Activated CD4-positive, alpha-beta T cell treated with anti-CD3 and anti-CD28 coated beads for 48 hours (primary cell): Measurements from ENCODE around the gene WDFY1.
A peak's percentile ranks its signal among the peaks of the same experiment; 100 is the strongest.

ENCODE experiments used
- DNase-seq: peaks from one replicate; pipeline ENCODE4 v3.0.0-alpha.2; 2020

Gene WDFY1

DNA sequence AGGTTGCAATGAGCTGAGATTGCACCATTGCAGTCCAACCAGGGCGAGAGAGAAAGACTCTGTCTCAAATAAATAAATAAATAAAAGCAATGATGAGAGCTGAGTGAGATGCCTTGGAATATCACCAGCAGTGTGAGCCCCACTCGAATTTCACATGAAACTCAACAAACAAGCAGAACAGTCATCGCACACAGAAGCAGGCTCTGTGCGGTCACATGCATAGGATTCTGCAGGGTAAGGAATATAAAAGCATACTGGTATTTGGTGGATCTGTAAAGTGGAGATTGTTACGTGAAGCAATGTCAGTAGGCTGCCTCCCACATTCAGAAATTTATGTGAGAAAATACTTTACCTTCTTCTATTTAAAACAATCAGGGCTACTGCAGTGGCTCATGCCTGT, 89.7 kb downstream of the WDFY1 start:
- DNase-seq: no peak

DNA sequence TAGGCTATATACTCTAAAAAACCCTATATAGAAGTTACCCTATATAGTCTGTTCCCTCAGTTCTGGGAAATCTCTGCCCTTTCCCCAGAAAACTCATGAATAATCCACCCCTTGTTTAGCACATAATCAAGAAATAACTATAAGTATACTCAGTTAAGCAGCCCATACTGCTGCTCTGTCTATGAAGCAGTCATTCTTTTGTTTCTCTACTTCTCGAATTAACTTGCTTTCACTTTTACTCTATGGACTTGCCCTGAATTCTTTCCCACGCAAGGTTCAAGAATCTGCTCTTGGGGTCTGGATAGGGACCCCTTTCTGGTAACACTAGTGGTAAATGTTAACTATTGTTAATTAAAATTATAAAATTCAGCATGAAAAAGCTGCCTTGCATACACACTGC, 90.4 kb downstream of the WDFY1 start:
- no peak for DNase-seq

DNA sequence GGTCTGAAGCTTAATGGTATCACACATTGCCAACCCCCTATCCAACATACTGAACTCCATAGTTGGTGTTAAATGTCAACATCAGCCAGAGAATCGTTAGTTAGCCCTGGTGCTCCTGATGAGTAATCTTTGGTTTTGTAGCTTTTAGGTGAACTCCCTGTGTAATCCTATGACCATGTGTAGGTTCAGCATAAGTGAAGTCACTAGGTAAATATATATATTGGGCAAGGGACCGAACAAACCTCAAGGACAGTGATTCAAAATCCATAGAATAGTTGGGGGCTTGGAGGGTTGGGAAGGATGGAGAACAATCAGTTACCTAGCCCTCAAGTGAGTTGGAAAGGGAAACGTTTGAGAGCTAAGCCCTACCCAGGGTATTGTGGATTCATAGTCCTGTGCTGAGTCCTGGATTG, 91.7 kb downstream of the WDFY1 start:
- DNase-seq: no peak

DNA sequence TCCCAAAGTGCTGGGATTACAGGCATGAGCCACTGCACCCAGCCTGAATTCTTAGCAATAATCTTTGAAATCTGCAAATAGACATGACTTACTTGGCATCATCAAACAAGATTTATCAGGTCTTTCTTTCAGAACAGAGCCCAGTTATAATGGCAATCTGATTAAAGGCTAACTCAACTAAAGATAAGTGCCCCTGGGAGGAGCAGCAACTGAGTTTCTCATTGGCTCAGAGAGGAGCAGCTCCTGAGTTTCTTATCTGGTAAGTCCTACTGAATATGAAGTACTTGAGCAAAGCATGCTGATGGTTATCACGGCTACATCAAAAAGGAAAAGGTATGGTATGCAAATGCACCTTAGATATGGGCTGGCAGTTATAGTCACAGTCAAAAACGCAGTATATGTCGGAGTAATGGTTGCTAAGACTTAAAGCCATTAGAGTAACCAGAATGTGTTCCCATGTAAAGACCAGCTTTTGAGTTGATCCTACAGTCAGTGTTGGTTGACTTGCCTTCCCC, 92.8 kb downstream of the WDFY1 start:
- no peak for DNase-seq

DNA sequence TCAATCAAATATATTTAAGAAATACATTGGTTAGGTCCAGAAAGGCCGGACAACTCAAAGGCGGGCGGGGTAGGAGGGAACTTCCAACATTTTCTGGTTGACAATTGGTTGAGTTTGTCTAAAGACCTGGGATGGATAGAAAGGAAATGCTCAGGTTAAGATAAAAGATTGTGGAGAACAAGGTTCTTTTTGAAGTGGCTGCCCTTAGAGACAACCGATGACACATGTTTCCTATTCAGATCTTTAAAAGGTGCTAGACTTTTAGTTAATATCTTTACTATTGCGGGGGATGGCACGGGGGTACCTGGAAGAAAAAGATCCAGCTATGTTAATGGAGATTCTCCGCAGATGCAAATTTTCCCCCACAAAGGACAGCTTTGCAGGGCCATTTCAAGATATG, 97.7 kb downstream of the WDFY1 start:
- DNase-seq: no peak

DNA sequence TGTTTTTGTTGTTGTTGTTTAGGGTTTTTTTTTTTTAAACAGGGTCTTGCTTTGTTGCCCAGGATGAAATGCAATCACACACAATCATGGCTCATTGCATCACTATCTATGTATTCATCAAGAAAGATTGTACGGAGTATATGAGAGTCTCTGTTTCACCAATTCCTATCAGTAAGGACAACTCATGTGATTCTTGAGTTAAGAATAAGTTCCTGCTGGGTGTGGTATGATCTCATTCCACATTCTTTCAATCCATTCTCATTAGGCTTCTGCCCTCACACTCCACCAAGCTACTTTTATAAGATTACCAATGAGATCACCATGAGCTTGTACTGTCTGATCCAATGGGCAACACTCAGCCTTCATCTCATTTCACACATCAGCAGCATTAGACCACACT, 98.6 kb downstream of the WDFY1 start:
- DNase-seq: no peak

DNA sequence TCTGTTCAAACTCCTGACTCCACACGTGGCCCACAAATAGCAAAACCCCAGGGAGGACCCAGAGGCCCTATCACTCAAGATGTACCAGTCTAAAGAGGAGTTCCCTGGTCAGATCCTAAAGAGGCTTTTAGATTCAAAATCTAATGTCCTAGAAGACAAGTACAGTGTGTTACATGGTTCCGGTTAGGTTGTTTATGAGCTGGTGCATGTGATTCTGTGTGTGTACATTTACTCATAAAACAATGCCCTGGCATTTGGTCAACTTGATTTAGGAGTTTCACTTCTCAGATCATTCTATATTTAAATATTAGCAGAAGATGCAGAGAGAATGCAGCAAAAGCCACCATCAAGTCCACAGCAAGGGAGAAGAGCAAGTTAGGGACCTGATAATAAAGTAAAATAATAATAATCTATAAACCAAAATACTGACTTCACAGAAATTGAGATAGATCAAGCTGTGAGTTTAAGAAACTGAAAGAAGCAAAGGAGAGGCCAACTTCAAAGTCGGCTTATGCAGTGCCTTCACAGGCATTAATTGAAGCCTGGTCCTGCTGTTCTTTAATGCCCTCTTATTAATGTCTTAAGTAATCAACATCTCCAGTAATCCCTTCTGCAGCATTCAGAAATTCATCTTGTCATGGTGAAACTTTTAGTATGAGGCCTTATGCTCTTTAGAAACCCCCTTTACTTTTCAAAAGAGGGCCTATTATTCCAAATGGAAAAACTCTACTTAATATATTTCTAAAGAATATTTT, 103.5 kb downstream of the WDFY1 start:
- no peak for DNase-seq

DNA sequence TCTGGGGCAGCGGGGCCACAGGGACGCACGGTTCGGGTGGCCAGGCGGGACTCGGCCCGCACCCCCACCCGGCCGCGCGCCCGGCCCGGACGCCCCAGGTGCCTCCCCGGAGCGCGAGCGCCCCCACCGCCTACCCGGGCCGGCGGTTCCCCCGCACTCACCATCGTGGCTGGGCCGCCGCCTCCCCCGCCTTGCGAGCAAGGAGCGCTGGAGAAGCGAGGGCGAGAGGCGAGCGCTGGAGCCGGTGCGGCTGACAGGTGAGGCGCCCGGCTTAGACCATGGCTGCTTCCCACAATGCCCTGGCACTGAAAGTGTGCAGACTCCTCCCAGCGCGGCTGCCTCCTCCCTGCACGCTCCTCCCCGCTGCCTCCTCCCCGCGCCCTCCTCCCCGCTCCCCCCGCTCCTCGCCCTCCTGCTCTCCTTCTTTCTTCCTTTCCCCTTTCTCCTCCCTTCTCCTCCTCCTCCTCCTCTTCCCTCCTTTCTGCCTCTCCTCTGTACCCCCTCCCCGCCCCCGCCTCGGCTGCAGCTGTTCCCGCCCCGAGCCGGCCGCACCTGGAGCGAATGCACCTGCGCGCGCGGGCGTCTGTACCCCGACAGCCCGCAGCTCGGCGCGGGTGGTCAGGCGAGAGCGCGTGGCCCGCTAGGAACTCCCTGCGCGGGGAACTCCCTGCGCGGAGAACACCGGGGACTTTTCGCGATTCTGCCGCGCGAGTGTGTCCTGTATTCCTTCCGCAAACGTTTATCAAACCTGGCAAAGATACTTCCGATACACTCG, 107.7 kb downstream of the WDFY1 start, which contains the start of gene AP1S3:
Gene AP1S3, minus strand, starts transcription at position 296 of the 775 bp plus-strand sequence. Its CDS starts 132 bp downstream, at position 164.
- DNase-seq: peak; percentile 82

DNA sequence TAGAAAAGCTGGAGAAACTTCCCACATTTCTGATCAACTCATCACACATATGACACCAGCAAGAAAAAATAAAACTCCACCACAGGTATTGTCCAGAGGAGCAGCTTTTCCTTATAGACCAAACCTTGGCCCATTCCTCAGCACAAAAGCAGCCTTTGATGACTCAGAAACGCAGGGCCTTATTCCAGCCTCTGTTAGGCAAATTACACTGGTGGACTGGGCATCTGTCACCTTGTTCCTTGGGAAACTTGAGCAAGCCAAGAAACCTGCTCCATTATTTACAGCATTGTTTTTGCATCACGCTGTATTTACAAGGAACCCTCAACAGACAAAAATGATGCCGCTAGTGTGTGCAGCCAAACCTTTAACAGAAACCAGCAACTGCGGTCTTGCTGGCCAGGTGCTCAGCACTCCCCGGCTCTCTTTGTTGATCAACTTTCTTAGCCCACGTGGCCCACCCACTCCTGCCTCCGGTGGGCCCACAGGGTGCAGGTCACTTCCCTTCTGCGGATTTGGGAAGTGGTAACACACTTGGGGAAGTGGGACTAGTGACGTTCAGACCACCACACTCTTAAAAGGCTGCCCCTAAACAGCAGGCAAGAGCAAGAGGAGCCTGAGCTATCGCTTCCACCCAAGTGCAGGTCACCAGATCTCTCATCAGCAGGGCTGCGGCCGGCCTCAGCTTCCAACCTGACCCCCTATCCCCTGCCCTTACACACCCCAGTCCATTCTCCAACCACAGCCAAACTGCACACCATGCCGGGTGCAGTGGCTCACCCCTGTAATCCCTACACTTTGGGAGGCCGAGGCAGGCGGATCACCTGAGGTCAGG, 109.2 kb downstream of the WDFY1 start:
- DNase-seq: no peak

DNA sequence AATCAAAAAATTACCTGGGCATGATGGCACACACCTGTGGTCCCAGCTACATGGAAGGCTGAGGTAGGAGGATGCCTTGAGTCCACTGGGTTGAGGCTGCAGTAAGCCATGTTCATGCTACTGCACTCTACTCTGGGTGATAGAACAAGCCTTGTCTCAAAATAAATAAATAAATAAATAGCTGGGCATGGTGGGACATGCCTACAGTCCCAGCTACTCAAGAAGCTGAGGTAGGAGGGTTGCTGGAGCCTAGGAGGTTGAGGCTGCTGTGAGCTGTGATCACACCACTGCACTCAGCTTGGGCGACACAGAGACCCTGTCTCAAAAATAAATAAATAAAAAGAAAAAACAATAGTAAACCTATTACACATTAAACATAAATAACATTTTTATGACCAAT, 110.7 kb downstream of the WDFY1 start:
- DNase-seq: no peak

DNA sequence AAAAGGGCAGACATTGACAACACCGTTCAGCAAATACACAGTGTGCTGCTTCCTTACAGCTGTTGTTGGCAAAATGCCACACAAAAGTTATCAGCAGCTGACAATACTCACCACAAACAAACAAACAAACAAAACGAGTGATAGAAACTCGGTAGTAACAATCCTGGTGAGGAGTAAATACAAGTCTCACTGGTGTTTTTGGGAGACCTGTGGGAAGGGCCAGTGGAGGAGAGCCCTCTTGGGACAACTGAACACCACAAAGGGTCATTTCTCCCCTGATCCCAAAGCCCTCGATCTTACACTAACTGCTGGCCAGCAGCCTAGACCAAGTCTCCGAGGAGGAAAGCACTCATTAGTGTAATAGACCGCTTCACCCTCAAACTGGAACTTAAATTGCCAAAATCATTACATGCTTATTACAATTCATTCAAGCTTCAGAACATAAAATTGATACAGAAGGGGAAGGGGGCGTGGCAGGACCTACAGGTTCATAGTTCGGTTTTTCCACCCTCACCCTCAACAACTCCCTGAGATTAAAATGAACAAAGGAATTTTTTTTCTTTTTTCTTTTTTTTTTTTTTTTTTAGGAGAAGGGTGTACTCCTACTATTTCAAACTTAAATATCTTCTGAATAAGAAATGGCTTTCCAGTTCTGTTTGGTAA, 112.8 kb downstream of the WDFY1 start:
- DNase-seq: no peak

DNA sequence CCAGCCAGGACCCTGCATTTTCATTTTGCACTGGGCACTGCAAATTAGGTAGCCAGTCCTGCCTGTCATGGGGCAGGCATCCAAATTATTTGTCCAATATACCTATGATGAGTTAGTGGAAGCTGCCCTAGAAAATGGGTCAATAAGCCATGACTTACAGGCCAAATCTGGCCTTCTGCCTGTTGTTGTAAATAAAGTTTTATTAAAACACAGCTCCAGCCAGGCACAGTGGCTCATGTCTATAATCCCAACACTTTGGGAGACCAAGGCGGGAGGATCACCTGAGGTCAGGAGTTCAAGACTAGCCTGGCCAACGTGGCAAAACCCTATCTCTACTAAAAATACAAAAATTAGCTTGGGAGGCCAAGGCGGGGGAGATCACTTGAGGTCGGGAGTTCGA, 116.0 kb downstream of the WDFY1 start:
- no peak for DNase-seq

DNA sequence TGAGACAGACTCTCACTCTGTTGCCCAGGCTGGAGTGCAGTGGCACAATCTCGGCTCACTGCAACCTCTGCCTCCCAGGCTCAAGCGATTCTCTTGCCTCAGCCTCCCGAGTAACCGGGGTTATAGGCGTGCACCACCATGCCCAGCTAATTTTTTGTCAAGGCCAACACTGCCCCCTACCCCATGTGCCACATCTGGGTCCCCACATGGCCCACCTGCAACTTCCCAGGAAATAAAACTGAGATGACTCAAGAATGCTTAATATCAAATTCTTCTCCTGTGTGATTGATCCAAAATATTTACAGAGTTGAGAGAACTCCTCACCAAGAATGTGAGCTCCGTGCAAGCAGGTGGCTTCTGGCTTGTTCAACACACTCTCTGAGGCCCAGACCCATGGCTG, 116.8 kb downstream of the WDFY1 start:
- DNase-seq: no peak

DNA sequence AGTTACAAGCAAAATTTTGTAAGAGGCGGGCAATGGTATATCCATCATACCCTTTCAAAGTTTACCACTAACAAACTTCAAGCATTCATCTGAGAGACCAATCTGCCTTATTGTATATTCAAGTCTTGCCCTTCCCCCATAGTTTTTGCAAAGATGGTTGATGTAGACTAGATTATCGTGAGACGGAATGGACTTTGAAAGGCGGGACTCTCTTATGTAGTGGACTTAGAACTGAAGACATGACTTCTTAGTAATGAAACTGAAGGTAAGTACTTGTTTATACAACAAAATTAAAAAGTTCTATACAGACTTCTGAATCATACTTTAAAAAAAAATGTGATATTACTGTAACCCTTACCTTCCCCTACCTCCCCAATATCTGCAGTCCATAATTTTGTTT, 118.1 kb downstream of the WDFY1 start:
- no peak for DNase-seq
